ENCODE data around the gene KRT17.
"Not testable (repeated sequence)": the region's sequence is repeated elsewhere in the genome, so short reads cannot be mapped to it uniquely, and the experiment has no call there.

The KRT17 gene

DNA sequence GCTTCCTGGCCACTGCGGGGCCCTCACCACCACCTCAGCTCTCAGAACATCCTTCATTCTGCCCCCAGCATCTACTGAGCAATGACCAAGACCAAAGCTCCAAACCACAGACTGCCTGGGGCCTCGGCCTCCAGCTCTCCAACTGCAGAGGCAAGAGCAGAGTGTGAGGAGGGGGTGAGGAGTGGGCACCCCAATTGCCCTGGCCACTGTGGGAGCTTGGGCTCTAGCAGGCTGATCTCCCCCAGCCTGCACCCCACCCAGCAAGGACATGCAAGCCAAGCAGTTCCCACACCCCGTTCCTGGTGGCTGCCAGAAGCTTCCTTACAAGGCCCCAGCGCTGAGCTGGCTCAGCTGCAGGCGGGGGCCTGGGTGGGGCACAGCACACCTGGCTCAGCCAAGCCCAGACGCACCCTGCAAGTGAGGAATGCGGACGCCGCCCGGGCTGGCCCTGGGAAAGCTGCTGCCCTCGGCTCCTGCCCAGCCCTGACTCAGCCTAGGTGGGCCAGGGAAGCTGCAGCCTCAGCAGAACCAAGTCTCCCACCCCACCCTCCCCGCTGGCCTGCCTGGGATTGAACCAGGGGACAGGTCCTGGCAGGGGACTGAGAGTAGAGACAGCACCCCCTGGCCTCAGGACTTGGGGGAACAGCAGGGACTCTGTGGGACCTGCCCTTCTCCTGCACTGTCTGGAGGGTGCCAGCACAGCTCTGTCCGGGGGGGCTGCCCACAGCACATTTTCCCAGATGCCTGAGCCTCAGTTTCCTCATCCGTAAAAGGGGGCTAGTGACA, 29.7 kb upstream of the KRT17 start:
- DNase-seq: no peak

DNA sequence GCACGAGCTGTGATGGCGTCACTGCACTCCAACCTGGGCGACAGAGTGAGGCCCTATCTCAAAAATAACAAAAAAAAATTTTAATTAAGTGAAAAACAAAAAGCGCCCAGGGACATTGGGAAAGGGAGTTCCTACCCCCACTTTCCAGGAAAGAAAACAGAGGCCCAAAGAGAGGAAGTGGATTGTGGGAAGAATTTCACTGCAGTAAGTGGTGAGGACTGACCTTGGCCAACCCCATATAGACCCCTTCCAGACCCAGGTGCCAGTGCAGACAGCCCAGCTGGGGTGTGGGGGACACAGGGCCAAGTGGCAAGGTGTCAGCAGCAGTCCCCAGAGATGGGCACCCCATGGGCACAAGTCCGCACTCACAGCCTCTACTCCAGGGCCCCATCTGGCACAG, 29.0 kb upstream of the KRT17 start:
- no peak for DNase-seq

DNA sequence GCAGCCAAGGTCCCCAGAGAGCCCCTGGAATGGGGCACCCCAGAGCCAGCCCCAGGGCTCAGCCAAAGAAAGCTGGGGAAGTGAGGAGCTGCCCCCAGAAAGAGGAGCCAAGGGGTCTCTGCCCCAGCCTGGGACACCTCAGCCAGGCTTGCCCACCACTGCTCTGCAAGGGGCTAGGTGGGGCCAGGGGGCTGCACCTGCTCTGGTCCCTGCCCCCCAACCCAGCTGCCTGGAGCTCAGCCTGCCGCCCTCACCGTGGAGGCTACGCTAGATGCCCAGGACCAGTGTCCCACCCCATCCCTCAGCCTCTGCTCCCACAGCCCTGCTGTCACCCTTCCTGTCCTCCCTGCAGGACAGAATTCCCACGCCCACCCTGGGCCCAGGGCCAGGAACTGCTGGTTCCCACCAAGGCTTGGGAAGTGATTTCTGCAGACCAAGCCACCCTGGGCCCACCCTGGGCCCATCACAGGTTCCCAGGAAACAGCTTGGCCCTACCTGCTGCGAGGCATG, 28.1 kb upstream of the KRT17 start:
- no peak for DNase-seq

DNA sequence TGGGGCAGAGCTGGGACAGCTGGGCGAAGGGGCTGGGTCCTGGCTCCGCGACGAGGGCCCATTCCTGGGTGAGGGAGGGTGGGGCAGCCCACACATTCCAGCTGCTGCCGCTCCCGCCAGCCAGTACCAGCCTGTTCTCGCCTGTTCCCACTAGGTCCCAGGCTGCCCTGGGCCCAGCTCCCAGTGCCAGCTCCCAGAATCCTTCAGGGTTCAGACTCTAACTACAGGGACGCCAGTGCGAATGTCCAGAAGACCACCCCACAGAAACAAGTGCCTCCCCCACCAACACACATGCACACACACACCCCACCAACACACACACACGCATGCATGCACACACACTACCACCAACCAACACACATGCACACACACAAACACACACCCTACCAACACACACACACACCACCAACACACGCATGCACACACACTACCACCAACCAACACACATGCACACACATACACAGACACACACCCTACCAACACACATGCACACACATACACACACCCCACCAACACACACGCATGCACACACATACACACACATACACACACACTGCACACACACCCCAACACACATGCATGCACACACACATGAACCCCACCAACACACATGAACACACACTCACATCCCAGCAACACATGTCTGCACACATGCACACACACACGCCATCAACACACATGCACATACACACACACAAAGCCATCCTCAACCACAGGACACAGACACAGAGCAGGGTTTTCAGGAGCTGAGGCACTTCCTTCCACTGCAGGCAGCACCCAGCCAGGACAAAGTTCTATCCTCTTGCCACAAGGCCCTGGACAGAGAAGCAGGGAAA, 27.5 kb upstream of the KRT17 start:
- no peak for DNase-seq

DNA sequence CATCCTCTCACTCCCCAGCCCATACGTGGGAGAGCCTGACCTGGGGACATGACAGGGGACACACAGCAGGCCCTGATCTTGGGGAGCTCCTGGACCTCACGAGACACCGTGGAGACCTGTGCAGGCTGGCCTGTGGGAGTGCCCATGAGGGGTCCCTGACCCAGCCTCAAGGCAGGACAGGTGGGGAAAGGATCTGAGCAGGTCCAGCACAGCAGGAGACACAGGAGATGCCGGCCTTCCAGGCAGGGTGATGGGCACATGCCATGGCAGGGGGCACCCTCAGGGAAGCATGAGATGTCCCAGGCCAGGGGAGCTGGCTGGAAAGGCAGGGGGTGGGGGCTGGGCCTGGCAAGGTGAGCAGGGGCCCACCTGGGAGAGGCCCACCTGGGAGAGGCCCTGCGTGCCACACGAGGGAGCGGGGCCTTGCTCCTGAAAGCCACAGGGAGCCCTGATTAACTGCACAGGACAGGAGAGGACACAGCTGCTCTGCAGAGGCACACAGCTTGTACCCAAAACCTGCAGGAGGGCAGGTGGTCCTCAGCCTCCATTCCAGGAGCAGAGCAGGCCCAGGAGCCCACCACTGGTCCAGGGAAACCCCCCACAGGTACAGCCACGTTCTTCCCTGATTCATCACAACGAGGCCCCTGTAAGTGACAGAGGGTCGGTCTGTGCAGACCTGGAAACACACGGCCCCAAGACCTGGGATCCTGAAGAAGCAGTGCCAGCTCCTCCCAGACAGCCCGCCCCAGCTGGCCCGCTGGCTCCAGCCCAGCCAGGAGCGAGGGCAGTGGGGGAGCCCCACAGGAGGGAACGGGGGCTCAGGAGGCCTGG, 26.6 kb upstream of the KRT17 start:
- DNase-seq: no peak

DNA sequence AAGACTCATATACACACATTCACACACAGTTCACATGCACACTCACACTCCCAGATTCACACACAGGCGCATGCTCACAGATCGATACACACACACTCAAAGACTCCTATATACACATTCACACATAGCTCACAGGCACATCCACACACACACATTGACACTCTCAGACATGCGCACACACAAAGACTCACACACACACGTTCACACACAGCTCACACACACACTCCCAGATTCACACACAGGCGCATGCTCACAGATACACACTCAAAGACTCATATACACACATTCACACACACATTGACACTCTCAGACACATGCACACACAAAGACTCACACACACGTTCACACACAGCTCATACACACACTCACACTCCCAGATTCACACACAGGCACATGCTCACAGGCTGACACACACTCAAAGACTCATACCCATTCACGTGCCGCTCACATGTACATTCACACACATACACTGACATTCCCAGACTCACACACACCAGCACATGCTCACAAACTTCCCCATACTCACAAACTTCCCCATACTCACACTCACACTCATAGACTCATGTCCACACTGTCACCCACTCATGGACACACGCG, 25.6 kb upstream of the KRT17 start:
- no peak for DNase-seq

DNA sequence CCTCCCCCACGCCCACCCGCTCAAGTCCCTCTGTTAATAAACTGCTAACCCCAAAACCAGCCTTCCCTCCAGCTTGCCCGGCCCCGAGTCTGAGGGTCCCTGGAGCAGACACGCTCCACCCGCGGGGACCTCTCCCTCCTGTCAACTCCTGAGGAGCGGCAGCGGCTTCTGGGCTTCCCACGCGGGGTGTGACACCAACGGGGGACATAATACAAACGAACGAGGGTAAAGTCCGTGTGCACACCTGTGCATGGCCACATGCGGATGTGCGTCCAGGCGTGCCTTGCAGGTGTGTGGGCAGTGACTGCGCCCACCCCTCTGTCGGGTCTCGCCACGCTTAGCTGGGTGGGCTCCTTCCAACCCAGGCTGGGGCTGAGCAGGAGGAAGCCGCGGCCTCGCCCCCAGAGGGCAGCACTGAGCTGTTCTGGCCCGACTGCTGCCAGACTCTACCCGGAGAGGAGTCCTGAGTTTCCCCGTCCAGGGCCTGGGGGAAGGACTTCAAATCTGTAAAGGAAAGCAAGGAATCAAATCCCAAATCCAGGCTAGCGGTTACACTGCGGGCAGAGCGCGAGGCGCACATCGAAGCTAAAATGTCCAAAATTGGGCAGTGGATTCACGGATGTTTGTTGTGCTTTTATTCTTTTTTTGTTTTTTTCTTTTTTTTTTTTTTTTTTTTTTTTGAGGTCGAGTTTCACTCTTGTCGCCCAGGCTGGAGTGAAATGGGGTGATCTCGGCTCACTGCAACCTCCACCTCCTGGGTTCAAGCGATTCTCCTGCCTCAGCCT, 24.2 kb upstream of the KRT17 start:
- peak; percentile 89 for DNase-seq

DNA sequence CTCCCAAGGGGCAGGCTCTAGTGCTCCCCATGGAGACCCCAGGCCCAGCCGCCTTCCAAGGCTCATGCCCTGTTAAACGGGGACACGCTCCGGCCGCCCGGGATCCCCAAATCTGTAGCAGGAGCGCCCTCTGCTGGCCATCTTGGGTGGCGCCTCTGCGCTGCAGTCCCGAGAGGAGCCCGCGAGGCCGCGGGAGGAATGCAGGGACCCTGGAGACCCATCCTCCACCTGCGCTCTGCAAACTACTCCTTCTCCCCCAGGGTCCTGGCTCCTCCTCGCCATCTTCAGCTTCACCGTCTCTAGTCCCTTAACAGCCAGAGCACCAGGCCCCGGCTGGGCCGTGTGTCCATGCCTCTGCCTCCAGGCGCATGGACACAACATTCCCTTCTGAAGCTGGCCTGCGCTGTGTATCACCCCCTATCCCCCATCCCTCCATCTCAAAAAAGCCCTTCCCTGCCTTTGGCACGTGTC, 23.6 kb upstream of the KRT17 start:
- DNase-seq: peak; percentile 88

DNA sequence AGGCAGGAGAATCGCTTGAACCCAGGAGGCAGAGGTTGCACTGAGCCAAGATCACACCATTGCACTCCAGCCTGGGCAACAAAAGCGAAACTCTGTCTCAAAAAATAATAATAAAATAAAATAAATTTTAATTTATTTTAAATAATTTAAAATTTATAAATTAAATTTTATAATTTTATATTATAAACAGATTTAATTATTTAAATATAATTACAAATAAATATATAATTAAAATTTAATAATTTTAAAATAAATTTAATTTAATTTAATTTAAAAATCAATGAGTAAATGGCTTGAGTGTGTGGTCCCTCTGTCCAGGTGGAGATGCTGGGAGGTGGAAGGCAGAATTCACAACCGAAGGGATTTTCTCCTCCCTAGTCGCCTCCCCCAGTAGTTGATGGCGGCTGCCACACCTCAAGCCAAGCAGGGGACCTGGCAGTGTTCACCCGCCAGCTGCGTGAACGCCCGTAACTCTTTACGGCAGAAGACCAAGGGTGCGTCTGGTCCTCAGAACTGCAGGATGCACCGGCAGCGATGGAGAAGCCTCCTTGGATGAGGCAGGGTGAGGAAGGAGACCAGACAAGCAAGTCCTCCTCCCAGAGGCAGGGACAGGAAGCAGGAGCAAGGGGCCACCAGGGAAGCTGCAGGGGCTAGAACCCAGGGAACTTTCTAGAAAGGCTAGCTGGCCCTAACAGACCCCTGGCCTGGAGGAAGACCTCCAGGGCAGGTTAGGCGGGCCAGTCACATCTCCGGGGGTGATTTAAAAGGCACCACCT, 22.9 kb upstream of the KRT17 start:
- no peak for DNase-seq

DNA sequence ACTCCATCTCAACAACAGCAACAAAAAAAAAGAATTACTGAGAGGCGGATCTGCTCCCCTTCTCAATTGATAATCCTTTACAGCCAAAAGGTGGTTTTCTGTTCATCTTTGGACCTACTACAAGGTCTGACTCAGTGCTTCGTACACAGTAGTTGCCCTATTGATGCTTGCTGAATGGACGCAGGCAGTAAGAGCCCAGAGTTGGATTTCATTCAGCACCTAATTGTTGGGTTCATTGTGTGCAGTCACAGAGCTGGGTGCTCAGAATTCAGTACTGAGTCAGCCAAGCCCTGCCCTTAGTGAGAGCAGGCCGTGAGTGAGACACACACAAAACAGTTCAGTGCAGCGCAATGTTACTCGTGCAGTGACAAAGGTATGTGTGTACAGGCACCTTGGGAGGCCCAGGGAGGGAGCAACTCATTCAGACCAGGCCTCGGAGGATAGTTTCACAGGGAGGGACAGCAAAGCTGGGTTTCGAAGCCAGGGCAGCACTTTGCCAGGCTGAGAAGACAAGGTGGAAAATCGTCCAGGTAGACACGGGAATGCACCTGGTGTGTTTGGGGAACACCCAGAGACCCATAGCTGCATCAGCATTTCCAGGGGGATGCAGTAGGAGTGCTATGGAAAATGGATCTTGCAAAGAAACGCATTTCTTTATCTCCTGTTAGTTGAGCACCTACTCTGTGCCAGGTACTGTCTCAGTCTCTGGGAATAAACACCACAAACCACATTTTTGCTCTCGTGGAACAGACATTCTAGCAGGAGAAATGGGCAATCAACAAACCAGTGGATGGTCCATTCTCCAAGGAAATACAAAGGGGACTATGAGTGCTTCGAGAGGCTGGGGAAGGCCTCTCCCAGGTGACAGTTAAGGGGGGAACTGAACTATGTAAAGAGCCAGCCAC, 18.1 kb upstream of the KRT17 start:
- DNase-seq: no peak

DNA sequence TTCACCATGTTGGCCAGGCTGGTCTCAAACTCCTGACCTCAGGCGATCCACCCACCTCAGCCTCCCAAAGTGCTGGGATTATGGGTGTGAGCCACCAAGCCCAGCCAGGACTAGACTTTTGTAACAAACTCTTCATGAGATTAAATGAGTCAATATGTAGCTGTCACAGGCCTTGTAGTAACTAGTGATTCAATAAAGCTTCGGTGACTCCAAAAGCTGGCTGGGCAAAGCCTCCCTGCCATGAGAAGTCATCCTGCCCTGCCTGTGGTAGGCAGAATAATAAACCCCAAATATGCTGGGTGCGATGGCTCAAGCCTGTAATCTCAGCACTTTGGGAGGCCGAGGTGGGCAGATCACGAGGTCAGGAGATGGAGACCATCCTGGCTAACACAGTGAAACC, 16.2 kb upstream of the KRT17 start:
- not testable (repeated sequence) for DNase-seq

DNA sequence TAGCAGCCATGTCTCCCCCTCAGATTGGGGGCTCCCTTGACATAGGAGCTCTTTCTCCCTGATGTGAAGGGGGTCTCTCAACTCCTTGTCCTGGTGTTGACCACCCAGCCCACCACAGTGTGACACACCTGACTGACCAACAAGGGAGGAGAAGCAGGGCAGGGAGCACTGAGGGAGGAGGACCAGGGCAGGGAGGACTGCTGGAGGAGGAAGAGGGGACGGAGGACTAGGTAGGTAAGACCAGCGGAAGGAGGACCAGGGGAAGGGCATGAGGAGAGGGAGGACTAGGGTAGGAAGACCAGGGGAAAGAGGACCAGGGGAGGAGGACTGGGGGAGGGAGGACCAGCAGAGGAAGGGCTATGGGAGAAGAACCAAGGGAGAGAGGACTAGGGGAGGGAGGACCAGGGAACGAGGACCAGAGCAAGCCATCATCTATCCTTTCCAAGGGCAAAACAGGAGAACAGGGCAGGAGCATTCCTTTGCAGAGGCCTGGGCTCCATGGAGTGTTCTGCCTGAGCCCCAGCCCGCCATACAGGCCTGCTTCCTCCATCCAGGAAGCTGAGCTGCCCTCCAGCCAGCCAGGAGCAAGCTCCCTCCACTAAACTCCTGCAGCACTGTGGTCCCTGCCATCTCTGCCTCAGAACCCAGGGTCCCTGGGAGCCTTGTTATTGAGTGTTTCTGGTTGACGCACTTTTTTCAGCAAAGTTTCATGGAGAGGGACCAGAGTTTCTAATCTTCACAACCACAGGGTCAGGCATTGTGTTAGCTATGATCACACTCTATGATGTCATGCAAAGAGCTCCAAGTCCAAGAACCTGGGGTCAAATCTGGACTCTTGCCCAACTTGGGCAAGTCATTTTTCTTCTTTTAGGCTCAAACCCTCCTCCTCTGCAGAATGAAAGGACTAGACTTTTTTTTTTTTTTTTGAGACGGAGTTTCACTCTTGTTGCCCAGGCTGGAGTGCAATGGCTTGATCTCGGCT, 15.4 kb upstream of the KRT17 start:
- peak; percentile 27 for DNase-seq

DNA sequence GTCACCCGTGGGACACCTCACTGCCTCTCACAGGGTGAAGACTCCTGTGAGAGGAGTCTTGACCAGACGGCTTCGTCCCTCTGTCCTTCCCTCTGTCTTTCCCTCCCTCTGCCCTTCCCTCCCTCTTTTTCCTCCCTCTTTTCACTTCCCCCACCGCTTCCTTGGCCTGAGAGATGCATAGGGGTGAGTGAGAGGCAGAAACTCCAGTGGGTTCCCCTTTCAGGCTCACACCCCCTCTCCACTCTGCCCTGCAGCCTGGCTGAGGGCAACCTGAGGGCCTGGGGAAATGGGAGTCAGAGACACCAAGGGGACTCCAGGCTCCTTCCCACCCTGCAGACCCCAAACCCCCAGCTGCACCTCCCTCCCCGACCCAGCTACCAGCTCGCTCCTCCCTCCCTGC, 14.6 kb upstream of the KRT17 start:
- peak; percentile 23 for DNase-seq

DNA sequence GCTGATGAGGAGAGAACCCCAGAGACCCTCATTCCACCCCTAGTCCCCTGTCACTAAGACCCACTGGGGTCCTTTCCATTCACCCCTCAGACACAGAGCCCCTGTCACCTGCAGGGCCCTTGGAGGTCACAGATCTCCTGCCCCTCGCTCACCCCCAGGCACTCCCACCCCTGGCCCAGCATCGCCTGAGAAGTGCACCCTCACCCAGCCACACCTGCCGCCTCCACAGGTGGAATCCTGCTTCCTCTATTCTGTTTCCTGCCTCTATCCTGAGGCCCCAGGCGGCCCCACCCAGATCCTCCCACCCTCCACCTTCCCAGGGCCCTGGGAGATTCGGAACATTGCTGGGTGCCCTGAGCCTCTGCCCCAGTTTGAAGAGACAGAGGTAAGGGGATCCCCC, 13.8 kb upstream of the KRT17 start:
- DNase-seq: no peak

DNA sequence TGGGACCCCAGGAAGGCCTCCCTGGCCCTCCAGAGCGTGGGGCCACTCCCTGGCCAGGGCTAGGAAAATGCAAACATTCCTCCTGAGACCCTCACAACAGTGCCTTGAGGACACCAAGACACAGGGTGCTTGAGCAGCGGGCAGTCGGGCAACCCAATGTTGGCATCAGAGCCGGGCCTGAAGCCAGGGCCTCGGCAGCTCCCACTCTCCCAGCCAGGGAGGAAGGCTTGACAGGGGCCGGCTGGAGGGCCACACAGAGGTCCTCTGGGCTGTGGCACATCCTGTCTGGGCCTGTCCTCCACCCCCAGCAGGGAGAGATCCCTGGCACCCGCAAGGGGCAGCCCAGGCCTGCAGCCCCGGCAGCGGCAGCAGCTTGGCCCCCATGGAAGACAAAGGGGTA, 12.3 kb upstream of the KRT17 start:
- DNase-seq: no peak

DNA sequence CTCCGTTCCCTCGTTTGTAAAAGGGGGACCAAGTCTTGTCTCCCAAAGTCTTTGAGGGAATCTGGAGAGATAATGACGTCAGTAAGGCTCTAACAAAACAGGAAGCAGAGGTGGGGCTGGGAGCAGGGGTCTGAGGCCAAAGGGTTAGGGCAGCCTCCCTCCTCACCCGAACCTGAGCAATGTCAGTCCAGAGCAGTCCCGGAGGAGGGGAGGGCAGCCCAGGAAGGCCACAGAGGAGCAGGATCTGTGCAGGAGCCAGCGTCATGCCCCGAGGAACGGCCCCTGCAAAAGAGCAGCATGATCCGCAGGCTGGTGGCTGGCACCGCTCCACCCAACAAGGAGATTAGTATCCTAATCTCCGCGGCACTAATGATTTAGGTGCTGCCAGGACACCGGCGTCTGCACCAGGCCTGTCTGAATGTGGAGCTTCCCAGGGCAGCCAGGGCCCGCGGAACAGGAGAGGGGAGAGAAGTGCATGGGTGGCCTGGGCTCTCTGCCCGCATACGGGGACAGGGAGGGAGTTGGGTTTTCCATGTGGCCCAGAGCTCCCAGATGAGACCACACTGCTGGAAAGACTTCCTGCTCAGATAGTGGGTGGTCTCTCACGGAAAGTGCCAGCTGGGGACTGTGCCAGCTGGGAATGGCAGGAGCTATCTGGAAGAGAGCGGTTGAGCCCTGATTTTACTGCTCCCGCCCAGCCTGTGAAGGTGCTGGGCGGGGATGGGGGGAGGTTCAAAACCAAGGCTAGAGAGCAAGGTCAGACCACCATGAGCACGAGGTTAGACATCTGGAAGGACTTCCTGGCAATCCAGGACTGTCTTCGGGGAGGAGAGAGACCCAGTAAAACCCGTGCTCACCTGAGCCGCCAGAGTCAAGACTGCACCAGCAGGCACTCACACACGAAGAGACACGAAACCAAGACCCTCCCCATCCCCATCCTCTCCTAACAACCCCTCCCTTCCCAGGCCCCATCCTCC, 11.0 kb upstream of the KRT17 start:
- DNase-seq: no peak

DNA sequence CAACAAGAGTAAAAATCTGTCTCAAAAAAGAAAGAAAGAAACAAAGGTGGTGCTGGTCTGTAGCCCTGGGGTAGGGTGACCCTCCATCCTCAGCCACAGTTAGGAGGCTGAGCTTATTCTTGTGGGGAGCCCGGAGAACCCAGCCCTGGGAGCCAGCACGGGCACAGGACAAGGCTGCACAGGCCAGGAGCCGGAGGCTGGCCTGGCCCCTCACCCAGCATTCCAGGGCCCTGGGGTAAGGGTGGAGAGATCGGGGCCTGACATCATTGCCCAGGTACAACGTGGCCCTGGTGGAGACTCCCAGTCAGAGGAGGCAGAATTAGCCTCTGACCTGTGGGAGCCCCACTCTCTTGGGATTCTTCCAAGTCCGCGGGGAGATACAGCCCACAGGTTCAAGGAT, 10.3 kb upstream of the KRT17 start:
- no peak for DNase-seq
